Mucosa of descending colon (tissue), 3 donors: ENCODE data around the gene MRPL53. TPM values are rescaled to one million over a fixed set of nuclear protein-coding genes. Genes with fewer than 3 reads are reported as not detected.
"Not testable (repeated sequence)": the region's sequence is repeated elsewhere in the genome, so short reads cannot be mapped to it uniquely, and the experiment has no call there.

Source experiments
- ATAC-seq: fragments of 200-7000 bp; cut with Tn5 transposase; one replicate; pipeline ENCODE4 v1.9.1; 2020; ENCODE audit warnings: mild to moderate bottlenecking, moderate library complexity
- DNase-seq, 3 donors: peaks; one replicate each; pipeline ENCODE4 v3.0.0-alpha.2; 2020
- H3K36me3 ChIP-seq: fragments of 200-600 bp; one replicate; pipeline ENCODE4 v1.8.0; 2021; ENCODE audit warnings: low read depth, mild to moderate bottlenecking
- H3K4me1 ChIP-seq: fragments of 200-600 bp; one replicate; pipeline ENCODE4 v1.8.0; 2021; ENCODE audit warnings: low read depth, mild to moderate bottlenecking
- H3K4me3 ChIP-seq: fragments of 200-600 bp; one replicate; pipeline ENCODE4 v1.8.0; 2021; ENCODE audit warnings: mild to moderate bottlenecking
- H3K9me3 ChIP-seq: fragments of 200-600 bp; one replicate; pipeline ENCODE4 v1.8.0; 2021; ENCODE audit warnings: mild to moderate bottlenecking
- CTCF ChIP-seq: fragments of 200-600 bp; IDR thresholded peaks from one replicate; pipeline ENCODE4 v1.8.0; 2022; ENCODE audit warnings: antibody characterized with exemption, mild to moderate bottlenecking
- intact Hi-C, 2 donors: fragments of 100-400 bp; cut with DNase I in 1 of 2; cut with micrococcal nuclease in 1 of 2; formaldehyde crosslinking; loops; one replicate each; pipeline versions ENCODE4 v1.11.0 to v1.11.1; 2022; cut with DNase I, micrococcal nuclease
- total RNA-seq, 3 donors: library from RNA; stranded (reverse); fragmentation: NEBNext Ultra II Directional in 2 of 3; extraction: Animal tissue kit (Norgen Biotek cat#: 25700) in 2 of 3; gene quantifications; one replicate each; pipeline versions ENCODE4 v1.2.1 to v1.2.4, GENCODE V29; 2021 to 2023
- donor health status: DM: no; HTN: no; CAD: no; lungs with moderate emphysema.
- donor health status: DM: no; HTN: no; CAD: no.
- donor health status: DM: no; HTN: yes; CAD: no.

Gene MRPL53
- total RNA-seq, 3 donors from 2014 or later = 48.2 to 63.6 (median 57.1) TPM

DNA sequence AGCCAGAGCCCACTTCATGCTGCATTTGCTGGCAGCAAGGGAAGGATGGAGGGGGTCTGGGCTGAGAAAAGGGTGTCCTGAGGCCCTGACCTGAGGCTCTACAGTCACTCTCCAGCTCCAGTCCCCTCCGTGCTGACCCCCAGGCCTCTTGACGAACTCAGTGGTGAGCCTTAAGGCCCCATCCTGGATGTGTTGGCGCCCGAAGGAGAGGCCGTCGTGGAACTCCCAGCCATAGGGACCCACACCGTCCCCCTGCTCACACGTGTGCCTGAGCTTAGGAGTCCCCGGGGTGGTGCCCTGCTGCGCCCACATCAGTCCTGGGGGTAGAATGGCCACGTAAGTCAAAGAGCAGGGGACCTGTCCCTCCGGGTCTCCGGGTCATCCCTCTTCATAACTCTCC is 8.1 kb downstream of the MRPL53 start:
- intact Hi-C loops = no loop called here
- DNase-seq = no peak
- ATAC-seq = peak; percentile 25

GRCh38 chr2:74462786-74463105 is 9.7 kb downstream of the MRPL53 start:
- ATAC-seq = no peak
- H3K4me1 ChIP-seq = peaks cover 22% of the 10 kb centered on the region
- intact Hi-C loops = no loop called here
- no peaks in the 10 kb centered on the region for H3K36me3 ChIP-seq
- no peak overlapping the region for H3K4me3 ChIP-seq
- no peaks in the 10 kb centered on the region for H3K9me3 ChIP-seq
- no peak for TF ChIP-seq CTCF
- DNase-seq = no peak

More for the DNA sequence above, 8.1 kb downstream of the MRPL53 start:
- Histone ChIP-seq H3K4me3 (peak overlapping the region; percentile 71), H3K4me1 (peaks cover 16% of the 10 kb centered on the region), H3K36me3 (no peaks in the 10 kb centered on the region), H3K9me3 (no peaks in the 10 kb centered on the region)
- no peak for TF ChIP-seq CTCF

- Histone ChIP-seq H3K9me3 (no peaks in the 10 kb centered on the region), H3K36me3 (no peaks in the 10 kb centered on the region), H3K4me3 (no peak overlapping the region), H3K4me1 (peaks cover 22% of the 10 kb centered on the region)
- DNase-seq (no peak), ATAC-seq (no peak)
- no peak for TF ChIP-seq CTCF
- intact Hi-C loops = no loop called here
Observed at GRCh38 chr2:74462054-74462785, 10.3 kb downstream of the MRPL53 start.

GRCh38 chr2:74461187-74462053 is 11.1 kb downstream of the MRPL53 start:
- no peak for ATAC-seq
- H3K4me3 ChIP-seq = no peak overlapping the region
- peaks cover 29% of the 10 kb centered on the region for H3K4me1 ChIP-seq
- no peaks in the 10 kb centered on the region for H3K36me3 ChIP-seq
- H3K9me3 ChIP-seq = no peaks in the 10 kb centered on the region
- intact Hi-C loops = no loop called here
- TF ChIP-seq CTCF = no peak
- DNase-seq = no peak

DNA sequence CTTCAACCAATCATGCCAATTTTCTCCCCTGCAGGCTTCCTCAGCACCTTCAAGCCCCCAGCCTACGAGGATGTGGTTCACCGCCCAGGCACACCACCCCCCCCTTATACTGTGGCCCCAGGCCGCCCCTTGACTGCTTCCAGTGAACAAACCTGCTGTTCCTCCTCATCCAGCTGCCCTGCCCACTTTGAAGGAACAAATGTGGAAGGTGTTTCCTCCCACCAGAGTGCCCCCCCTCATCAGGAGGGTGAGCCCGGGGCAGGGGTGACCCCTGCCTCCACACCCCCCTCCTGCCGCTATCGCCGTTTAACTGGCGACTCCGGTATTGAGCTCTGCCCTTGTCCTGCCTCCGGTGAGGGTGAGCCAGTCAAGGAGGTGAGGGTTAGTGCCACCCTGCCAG is 12.3 kb downstream of the MRPL53 start:
- H3K4me3 ChIP-seq, DNase-seq, intact Hi-C loops, H3K9me3 ChIP-seq, ATAC-seq, H3K36me3 ChIP-seq: not testable (repeated sequence)
- H3K4me1 ChIP-seq = peaks cover 35% of the 10 kb centered on the region

DNA sequence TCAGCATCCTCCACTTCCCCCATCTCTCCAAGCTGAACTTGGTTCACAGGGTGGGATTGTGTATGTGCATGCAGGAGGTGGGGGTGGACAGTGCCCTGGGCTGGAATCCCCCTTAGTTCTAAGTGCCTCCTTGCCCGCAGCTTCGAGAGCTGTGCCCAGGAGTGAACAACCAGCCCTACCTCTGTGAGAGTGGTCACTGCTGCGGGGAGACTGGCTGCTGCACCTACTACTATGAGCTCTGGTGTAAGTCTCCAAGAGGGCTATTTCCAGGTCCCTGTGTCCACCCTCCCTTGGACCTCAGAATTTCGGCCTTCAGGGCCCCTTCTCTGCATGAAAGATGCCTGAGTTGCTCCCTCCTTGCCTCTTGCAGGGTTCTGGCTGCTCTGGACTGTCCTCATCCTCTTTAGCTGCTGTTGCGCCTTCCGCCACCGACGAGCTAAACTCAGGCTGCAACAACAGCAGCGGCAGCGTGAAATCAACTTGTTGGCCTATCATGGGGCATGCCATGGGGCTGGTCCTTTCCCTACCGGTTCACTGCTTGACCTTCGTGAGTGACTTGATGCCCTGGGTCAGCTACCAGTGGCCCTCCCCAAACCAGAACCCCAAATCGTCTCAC is 12.9 kb downstream of the MRPL53 start:
- H3K36me3 ChIP-seq, H3K9me3 ChIP-seq, intact Hi-C loops, ATAC-seq, H3K4me3 ChIP-seq, DNase-seq: not testable (repeated sequence)
- peaks cover 39% of the 10 kb centered on the region for H3K4me1 ChIP-seq
